Measurements from ENCODE around the gene CPNE7.
"Not testable (repeated sequence)": the region's sequence is repeated elsewhere in the genome, so short reads cannot be mapped to it uniquely, and the experiment has no call there.

The CPNE7 gene

DNA sequence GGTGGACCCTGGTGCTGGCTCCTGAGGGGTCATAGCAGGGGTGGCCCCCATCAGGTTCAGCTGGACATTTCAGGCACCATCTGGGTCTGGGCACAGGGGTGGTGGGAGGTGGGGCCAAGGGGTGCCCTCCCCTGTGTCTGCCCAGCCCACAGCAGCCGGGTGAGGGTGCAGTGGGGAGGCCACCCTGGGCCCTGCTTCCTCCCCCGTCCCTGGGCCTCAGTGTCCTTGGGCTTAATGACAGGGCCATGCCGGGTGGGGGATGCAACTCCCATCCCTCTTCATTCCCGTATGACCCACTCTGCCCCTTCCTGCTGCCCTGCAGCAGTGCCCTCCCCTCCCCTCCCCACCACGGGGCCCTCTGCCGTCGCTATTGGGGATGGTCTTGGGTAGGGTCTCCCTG is 10.7 kb downstream of the CPNE7 start:
- DNase-seq, result no peak

DNA sequence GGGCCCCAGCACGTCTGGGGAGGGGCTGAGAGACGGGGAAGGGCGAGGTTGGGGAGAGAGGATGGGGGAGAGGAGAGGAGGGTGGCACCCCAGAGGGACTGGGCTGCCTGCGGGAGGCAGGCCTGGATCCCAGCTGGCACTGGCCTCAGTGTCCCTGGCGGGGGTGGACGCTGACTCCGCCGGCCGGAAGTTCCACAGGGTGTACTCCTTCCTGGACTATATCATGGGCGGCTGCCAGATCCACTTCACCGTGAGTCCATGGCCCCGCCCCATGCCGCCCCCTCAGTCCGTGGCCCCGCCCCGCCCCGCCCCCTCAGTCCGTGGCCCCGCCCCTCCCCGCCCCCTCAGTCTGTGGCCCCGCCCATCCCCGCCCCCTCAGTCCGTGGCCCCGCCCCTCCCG is 11.3 kb downstream of the CPNE7 start:
- DNase-seq, result no peak

DNA sequence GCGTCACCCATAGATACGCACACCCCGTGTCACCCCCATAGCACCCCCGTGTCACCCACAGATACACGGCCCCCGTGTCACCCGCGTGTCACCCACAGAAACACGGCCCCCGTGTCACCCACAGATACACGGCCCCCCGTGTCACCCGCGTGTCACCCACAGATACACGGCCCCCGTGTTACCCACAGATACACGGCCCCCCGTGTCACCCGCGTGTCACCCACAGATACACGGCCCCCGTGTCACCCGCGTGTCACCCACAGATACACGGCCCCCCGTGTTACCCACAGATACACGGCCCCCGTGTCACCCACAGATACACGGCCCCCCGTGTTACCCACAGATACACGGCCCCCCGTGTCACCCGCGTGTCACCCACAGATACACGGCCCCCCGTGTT is 12.1 kb downstream of the CPNE7 start:
- DNase-seq, result not testable (repeated sequence)

DNA sequence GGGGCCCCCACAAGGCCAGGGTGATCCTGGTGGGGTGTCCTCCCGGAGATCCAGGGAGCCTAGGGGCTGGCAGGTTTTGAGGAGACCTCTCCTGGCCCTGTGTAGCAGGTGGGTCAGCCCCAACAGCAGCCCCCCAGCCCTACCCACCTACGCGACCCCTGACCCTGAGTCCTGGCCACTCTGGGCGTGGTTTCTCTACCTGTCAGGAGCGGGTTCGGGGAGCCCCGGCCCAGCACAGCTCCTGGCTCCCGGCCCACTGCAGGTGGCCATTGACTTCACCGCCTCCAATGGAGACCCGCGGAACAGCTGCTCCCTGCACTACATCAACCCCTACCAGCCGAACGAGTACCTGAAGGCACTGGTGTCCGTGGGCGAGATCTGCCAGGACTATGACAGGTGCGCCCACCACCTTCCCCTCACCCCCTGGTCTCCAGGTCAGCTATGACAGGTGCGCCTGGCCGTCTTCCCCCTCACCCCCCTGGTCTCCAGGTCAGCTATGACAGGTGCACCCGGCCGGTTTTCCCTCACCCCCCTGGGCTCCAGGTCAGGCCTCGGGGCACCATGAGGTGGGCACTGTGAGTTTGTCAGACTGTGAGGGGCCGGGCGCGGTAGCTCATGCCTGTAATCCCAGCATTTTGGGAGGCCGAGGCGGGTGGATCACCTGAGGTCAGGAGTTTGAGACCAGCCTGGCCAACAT is 13.0 kb downstream of the CPNE7 start:
- DNase-seq, result no peak

DNA sequence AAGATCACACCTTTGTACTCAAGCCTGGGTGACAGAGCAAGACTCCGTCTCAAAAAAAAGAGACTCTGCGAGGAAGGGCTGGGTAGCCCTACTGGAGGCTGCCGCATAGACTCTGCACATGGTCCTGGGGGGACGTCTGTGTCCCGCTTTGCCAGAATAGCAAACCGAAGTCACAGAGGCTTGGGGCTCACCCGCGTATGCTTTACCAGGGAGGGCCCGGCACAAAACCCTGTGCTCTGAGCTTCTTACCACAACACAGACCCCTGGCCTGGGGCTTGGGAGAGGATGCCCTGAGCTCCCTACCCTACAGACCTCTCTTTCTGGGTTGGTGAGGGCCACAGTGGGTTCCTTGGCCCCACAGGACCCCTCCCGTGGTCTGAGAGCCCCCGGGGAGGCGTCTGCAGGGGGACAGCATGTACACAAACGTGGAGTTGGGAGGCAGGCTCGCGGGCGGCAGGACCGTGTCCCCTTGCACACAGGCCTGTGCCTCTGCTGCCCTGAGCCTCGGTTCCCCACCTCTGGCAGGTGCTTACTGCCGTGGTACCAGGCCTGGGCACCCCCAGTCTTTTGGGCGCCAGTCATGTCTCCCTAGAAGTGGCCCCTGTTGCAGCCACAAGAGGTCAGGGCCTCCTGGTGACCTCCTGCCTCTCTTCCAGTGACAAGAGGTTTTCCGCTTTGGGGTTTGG is 13.8 kb downstream of the CPNE7 start:
- no peak for DNase-seq

DNA sequence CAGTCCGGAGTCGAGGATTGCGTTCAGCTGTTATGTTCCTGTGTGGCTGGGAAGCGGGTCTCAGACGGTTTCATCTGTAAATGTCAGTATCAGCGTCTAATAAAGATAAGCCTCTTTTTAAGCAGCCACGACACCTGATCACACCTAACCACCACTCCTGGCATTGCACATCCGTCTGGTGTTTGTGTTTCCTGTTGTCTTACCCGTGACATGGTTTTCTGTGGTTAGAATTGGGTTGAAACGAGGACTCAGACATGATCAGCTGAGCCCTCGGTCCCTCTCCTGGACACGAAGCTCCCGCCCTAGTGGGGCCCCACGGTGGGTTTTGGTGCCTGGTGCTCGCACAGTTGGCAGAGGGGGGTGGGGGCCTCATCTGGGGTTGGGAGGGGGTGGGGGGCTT is 18.3 kb downstream of the CPNE7 start:
- peak; percentile 42 to 74 for DNase-seq

DNA sequence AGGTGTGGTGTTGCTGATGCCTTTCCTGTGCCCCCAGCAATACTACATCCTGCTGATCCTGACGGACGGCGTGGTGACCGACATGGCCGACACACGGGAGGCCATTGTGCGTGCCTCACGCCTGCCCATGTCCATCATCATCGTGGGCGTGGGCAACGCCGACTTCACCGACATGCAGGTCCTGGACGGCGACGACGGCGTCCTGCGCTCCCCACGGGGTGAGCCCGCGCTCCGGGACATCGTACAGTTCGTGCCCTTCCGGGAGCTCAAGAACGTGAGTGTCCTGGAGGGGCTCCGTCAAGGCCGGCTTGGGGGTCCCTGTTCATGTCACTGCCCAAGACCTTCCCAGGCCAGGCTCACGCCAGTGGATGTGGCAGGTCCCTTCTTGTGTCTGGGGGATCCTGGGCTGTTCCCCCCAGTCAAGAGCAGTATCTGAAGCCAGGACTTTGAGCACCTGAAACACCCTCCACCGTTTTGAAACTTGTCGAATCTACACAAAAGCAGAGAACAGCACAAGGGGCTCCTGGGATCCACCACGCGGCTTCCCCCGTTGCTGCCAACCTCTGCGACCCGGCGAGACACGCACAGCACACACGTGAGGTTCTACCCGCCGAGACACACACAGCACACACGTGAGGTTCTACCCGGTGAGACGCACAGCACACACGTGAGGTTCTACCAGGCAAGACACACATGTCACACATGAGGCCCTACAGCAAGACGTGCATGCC is 19.9 kb downstream of the CPNE7 start:
- no peak for DNase-seq

DNA sequence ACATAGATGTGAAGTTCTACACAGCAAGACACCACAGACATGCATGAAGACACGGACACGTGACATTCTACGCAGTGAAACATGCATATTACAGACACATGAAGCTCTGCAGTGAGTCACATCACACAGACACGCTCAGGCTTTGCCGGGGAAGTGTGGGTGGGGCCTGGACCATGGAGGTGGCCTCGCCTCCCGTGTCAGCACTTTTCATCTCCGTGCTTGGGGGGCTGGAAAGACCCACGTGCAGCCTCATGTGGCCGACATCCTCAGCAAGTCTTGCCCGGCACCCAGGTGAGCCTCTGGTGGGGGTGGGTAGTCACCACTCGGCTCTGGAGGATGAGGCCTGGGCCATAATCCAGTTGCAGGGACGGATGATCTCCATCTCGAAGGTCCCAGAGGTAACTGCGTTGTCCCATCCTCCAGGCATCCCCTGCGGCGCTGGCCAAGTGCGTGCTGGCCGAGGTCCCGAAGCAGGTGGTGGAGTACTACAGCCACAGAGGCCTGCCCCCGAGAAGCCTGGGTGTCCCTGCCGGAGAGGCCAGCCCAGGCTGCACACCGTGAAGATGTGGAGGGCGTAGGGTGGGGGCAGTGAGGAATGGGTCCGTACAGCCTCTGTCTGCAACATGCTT is 20.6 kb downstream of the CPNE7 start:
- no peak for DNase-seq

DNA sequence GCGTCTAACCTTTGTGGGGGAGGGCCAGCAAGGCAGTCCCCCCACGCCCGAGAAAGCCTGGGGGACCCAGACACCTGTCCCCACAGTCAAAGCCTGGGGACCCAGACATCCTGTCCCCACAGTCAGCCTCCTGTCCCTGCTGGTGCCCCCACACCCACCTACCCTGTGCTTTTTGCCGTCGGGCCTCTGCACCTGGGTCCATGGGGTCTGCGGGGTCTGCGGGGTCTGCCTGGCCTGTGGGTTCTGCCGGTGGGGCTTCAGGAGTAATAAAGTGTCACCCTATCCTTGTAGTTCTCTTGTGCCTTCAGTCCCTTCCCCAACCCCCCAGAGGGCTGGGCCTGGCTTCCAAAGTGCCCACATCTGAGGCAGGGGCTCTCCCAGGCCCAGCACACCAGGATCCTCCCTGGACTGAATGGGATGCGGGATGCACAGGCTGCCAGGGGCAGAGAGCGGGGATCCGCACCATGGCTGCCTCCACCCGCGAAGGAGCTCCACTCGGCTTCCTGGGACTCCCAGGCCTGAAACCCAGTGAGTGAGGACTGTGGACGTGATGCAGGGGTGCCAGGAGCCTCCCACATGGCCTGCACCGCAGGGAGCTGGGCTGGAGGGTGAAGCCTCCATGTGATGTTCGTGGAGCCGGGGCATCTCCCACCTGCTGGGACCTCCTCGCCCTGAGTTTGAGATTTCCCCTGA is 21.5 kb downstream of the CPNE7 start:
- DNase-seq, result no peak

DNA sequence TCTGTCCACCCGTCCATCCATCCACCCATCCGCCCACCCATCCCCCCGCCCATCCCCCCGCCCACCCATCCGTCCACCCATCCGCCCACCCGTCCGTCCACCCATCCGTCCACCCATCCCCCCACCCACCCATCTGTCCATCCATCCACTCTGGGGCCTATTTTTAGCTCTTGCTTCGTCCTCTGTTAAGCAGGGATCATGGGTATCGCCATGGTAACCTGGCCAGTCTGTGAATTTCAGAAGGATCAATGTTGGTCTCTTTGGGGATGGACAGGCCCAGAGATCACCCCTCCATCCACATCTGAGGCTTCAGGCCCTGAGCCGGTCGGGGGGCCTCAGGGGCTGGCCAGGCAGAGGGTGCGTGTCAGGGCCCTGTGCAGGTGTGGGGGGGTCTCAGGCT is 22.6 kb downstream of the CPNE7 start:
- DNase-seq, result no peak

DNA sequence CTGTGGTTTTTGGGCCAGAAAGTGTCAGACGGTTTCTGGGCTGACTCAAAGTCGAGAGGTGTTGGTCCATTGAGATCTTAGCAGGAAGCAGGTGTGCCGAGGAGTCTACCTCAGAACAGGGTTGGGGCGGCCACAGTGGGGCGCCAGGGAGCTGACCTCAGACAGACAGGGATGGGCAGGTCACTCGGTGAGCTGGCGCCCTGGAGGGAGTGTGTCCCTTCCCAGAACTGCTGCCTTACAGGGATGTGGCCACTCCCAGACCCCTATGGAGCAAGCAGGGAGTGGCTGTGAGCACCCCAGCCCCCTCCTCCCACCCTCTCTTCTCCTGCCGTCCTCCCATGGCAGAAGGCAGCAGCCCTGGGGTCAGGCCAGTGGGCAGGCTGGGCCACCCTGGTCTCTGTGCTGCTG is 23.9 kb downstream of the CPNE7 start:
- peak in 1 of 2 donors; percentile 27 for DNase-seq

DNA sequence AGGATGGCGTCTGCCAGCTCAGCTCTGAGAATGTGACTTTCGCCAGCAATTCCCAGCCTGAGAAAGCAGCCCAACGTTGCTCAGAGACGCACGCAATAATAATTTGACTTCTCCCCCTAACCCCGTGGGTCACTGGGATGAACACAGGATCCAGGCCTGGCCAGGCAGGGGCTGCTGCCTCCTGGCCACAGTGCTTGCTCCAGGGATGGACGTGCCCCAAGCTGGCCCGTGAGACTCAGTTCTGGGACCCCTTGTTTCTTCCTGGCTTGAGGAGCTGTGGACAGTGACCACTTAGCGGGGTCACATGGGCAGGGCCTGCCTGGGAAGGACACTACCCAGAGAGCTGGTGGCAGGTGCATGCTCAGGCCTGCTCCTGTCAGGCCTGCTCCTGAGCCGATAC is 24.3 kb downstream of the CPNE7 start:
- no peak for DNase-seq

DNA sequence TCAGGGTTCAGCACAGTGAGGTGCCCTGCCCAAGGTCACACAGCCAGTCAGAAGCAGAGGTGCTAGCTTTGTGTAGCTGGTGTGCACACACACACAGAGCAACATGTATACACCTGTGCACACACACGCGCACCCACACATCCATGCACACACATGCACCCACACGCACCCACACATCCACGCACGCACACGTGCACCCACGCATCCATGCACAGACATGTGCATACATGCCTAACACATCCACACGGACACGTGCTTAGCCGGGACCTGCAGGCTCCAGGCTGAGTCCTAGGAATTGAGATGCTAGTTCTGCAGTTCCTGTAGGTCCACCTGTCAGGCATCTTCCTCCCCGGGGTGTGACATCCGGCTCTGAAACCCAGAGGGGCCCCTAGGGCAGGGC is 24.9 kb downstream of the CPNE7 start:
- no peak for DNase-seq

DNA sequence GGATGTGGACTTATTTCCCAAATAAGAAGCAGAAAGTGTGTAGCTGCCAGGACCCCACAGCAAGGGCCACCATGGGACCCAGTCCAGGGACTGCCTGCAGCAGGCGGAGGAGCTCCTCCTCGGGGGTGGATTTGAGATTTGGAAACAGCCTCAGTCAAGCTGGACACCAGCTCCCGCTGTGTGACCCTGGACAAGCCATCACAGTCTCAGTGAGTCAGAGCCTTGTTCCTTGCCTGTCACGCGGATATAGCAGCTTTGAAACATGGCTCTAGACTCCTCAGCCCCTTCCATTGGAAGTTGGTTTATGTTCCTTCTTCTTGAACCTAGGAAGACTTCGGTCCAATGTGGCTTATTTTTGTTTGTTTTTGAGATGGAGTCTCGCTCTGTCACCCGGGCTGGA is 25.4 kb downstream of the CPNE7 start:
- DNase-seq, result no peak

DNA sequence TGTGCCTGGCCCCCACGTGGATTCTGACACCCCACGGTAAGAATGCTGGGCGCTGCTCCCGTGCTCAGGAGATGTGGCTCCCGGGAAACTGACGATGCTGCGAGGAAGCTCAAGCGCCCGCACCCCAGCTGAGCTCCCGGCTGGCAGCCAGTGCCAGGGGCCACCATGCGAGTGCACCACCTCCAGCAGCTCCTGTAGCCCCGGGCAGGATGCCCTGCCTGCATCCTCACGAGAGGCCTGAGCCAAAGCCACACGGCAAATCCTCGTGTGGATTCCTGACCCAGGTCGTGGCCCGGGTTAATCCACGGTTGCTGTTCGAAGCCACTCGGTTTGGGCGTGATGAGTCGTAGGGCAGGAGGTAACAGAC is 26.3 kb downstream of the CPNE7 start:
- DNase-seq, result no peak

DNA sequence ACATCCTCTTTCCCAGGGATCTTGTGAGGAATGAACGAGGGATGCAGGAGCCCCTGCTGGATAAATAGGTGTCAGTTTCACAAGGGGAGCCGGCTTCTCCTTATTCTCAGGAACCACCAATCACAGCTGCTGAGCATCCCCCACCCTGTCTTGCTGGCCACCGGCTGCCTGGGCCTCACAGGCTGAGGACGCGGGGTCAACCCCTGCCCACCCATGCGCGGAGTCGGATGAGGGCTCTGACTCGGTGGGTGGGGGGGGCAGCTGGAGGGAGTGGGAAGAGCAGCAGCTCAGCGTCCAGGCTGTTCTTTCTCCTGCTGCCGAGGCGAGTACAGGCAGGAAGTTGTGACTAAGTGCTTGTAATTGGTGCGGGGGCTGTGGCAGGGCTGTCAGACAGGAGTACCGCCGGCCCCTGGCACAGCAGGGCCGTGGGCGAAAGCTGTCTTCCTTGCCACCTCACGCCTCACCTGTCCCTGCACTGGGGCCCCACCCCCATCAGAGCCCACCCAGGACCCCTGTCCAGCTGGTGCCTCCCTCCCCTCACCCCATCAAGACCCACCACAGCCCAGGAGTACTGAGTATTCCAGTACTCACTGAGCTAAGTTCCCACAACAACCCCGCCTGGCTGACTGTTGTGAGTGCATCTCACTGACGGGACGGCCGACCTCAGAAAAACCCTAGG is 26.9 kb downstream of the CPNE7 start:
- DNase-seq, result peak; percentile 16 to 40

DNA sequence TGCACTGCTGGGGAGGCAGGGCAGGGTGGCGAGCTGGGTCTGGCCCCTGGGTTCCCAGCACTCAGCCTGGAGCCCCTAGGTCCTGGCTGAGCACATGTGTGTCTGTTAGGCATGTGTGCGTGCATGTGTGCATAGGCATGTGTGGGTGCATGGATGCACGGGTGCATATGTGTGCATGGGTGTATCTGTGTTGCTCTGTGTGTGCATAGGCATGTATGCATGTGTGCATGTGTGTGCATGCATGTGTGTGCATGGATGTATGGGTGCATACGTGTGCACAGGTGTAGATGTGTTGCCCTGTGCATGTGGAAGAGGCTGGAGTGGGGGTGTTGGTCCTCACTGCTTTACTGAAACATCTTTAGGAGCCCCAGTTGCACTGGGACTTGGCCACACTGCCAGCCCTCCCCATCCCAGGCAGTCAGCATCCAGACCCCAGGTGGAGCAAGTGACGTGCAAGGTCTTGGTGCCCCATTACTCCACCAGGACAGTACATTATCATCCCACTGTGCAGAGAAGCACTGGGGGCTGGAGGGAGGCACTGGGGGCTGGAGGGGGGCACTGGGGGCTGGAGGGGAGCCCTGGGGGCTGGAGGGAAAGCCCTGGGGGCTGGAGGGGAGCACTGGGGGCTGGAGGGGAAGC is 27.5 kb downstream of the CPNE7 start:
- no peak for DNase-seq

DNA sequence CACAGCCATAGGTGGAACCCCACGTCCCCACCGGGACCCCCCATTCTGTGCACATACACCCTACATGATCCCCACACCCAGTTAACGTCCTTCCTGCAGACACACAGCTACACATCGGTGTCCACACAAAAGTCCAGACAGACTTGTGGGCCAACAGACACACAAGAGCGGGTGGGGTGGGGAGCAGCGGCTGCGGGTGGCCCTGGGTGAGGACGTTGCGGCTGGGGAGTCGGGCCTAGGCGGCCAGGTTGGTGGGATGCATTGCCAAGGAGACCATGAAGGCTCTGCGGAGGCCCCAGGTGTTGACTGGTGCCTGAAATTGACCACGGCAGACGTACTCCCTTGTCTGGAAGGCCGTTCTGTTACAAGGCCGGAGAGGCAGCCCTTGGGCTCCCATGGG is 29.2 kb downstream of the CPNE7 start:
- DNase-seq, result no peak

DNA sequence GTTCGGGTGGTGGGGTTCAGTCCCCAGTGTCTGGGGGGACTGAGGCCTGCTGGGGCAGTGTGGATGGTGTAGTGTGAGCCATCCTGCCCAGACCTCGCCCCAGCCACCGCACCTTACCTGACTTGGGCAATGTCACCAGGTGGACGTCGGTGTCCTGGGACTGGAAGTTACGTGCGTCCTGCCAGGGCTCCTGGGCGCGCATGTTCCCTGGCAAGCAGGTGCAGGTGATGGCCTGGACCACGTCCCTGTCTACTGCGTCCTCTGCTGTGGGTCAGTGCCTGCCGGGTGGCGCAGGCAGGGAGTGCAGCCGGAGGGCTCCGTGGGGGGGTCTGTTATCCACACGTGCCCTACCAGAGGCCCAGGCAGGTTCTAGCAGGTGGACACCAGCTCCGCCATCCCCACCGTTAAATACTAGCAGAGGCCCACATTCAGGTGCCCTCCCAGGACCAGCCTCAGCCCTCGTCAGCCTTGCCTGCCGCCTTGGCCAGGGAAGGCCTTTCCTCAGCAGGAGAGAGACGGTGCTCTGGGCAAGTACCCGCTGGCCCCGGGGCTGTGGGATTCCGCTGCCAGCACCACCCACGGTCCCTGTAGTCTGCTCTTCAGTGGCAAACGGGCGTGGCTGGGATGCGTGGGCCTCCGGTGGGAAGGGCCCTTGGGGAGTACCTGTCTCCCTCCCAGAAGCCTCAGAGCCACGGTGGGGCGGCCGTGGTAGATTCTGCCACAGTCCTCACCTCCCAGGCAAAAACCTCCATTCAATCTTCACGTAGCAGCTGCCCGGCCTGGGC is 29.8 kb downstream of the CPNE7 start:
- DNase-seq, result no peak

DNA sequence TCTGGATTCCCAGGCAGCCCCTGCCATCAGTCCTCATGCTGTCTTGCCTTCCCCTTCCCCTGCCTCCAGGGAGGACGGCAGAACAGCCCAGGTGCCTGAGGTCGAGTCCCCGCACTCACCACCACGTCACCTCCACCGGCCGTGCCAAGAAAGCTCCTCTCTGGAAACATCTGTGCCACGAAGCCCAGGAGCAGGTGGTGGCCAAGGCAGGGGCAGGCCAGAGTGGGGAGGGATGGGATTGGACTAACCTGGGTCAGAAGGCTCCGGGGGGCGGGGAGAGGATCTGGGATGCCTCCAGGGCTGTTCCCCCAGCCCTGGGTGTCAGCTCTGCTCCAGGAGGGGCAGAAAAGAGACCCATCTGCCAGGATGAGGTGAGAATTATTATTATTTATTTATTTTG is 30.4 kb downstream of the CPNE7 start:
- no peak for DNase-seq

DNA sequence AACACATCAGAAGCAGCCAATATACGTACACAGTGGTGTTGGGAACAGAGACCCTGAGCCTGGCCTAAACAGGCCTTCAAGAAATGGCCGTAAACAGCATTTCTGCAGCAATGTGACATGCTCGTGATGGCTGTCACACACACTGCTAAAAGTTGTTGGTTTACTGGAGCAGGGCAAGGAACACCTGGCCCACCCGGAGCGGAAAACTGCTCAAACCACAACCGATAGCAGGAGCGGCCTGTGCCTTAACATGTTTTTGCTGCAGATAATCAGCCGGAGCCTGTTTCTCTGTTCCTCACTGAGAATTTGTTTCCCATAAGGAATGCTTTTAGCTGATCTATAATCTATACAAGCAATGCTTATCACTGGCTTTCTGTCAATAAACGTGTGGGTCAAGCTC is 31.9 kb downstream of the CPNE7 start:
- no peak for DNase-seq
